ENCODE measurements around the gene CCSER2.

GRCh38 chr10:84565881-84566582 is 237.6 kb downstream of the CCSER2 start:
- TF ChIP-seq POLR2A (IDR thresholded peaks at IDR 0.05; ENCODE audit: low read depth) (no peak), EP300 (IDR thresholded peaks at IDR 0.05) (no peak), POLR2AphosphoS5 (IDR thresholded peaks at IDR 0.05) (no peak)
- TF ChIP-seq, protein P1, sequence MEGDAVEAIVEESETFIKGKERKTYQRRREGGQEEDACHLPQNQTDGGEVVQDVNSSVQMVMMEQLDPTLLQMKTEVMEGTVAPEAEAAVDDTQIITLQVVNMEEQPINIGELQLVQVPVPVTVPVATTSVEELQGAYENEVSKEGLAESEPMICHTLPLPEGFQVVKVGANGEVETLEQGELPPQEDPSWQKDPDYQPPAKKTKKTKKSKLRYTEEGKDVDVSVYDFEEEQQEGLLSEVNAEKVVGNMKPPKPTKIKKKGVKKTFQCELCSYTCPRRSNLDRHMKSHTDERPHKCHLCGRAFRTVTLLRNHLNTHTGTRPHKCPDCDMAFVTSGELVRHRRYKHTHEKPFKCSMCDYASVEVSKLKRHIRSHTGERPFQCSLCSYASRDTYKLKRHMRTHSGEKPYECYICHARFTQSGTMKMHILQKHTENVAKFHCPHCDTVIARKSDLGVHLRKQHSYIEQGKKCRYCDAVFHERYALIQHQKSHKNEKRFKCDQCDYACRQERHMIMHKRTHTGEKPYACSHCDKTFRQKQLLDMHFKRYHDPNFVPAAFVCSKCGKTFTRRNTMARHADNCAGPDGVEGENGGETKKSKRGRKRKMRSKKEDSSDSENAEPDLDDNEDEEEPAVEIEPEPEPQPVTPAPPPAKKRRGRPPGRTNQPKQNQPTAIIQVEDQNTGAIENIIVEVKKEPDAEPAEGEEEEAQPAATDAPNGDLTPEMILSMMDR (IDR thresholded peaks at IDR 0.05), result no peak

Data from esophagus muscularis mucosa (tissue), 4 donors.